ENCODE data around the gene MYL10.
"Not testable (repeated sequence)": the region's sequence is repeated elsewhere in the genome, so short reads cannot be mapped to it uniquely, and the experiment has no call there.

Gene MYL10

DNA sequence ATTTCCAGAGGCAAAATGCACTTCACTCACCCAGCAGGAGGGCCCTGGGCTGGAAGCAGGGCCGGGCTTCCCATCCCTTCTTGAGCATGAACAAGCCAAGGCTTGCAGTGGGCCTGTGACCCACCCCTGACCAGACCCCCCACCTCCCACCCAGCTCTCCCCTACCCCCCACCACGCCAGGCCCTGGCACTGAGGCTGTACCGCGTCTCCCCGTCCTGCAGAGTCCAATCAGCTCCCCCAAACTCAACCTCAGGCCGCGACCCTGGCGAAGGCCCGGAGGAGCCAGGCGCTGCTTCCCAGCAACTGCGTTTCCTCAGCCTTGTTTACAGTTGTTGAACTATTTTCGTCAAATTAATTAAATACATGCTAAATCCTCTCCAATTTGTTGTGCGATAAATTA is 16.9 kb upstream of the MYL10 start:
- no peak for DNase-seq (ENCODE audit: low read depth, low spot score)
- H3K4me3 ChIP-seq (ENCODE audit: low read depth, low read length): no peak overlapping the region
- CTCF ChIA-PET: interaction anchor here (1.0 kb wide), 1 partner anchor 591 kb away, joined by 3 read pairs; no protein-coding TSS in a partner anchor
- POLR2A ChIA-PET: no interaction called here
- TF ChIP-seq, protein P1, sequence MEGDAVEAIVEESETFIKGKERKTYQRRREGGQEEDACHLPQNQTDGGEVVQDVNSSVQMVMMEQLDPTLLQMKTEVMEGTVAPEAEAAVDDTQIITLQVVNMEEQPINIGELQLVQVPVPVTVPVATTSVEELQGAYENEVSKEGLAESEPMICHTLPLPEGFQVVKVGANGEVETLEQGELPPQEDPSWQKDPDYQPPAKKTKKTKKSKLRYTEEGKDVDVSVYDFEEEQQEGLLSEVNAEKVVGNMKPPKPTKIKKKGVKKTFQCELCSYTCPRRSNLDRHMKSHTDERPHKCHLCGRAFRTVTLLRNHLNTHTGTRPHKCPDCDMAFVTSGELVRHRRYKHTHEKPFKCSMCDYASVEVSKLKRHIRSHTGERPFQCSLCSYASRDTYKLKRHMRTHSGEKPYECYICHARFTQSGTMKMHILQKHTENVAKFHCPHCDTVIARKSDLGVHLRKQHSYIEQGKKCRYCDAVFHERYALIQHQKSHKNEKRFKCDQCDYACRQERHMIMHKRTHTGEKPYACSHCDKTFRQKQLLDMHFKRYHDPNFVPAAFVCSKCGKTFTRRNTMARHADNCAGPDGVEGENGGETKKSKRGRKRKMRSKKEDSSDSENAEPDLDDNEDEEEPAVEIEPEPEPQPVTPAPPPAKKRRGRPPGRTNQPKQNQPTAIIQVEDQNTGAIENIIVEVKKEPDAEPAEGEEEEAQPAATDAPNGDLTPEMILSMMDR (IDR thresholded peaks at IDR 0.05; ENCODE audit: insufficient read depth, low read length, missing control alignments): no peak

DNA sequence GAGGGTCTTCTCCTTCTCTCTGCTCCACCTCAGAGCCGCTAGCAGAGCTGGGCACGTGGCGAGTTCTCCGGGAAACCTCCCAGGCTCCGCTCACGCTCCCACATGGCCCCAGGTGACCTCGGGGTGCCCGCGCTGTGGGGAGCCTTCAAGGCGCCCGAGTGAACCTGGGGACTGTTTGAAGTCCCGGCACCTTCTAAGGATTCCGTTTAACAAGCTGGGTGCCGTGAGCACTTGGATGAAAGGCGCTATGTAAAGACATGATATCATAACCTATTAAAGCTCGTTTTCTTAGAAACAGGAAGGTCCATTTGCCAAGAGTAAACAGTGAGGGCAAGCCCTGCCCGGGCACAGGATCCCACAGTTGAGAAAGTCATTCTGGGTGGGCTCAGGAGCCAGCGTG is 15.8 kb upstream of the MYL10 start:
- no peak for DNase-seq (ENCODE audit: low read depth, low spot score)
- POLR2A ChIA-PET: no interaction called here
- no peak overlapping the region for H3K4me3 ChIP-seq (ENCODE audit: low read depth, low read length)
- TF ChIP-seq, protein P1 (IDR thresholded peaks at IDR 0.05; ENCODE audit: insufficient read depth, low read length, missing control alignments): no peak
- CTCF ChIA-PET: interaction anchor here (1.1 kb wide), 1 partner anchor 42 kb away, joined by 5 read pairs; no protein-coding TSS in a partner anchor

DNA sequence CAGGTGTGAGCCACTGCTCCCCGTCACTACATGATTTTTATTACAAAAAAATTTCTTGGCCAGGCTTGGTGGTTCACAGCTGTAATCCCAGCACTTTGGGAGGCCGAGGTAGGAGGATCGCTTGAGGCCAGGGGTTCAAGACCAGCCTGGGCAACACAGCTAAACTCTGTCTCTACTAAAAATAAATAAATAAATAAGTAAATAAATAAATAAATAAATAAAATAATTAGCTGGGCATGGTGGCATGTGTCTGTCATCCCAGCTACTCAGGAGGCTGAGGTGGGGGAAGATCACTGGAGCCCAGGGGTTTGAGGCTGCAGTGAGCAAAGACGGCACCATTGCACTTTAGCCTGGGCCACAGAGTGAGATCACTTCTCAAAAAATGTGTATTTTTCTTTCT is 10.0 kb upstream of the MYL10 start:
- CTCF ChIA-PET: interaction anchor here (1.0 kb wide), 1 partner anchor 47 kb away, joined by 4 read pairs; no protein-coding TSS in a partner anchor
- POLR2A ChIA-PET; H3K4me3 ChIP-seq (ENCODE audit: low read depth, low read length); DNase-seq (ENCODE audit: low read depth, low spot score): not testable (repeated sequence)

DNA sequence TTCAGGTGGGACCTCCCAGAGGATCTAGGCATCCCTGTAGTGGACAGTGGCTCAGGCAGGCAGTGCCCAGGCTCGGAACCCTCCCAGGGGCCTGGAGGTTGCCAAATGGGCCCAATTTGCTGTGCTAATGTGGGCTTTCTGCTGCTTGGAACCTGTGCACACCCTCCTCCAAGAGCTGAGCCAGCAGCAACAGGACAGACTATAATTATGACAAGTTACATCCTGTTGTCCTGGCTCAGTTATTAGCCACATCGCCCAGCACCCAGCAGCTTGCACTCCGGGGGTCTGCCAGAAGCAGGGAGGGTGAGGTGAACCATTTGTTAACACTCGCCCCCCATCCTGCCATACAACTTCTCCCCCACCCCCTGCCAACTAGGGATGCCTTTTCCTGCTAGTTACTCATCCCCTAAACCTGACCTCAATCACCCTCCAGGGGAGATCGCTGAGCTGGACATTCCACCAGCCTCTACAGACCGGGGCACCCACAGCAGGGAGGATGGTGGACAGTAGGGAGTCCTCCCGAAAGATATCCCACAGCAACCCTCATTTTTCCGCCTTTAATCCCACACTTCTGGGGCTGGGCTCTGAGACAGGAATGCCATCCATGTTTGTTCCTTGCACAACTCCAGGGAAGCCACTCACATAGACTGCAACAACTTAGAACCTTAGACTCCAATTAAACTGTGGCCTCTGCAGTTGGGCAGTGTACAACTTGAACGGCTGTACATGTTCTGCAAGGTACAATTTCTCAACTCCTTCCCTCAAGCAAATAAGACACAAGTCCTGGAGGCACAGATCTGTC is 7.9 kb upstream of the MYL10 start:
- no peak overlapping the region for H3K4me3 ChIP-seq (ENCODE audit: low read depth, low read length)
- ChIA-PET POLR2A (interaction anchor here (0.6 kb wide), 1 partner anchor 10 kb away, joined by 5 read pairs; no protein-coding TSS in a partner anchor), CTCF (no interaction called here)
- TF ChIP-seq, protein P1 (IDR thresholded peaks at IDR 0.05; ENCODE audit: insufficient read depth, low read length, missing control alignments): no peak
- no peak for DNase-seq (ENCODE audit: low read depth, low spot score)

DNA sequence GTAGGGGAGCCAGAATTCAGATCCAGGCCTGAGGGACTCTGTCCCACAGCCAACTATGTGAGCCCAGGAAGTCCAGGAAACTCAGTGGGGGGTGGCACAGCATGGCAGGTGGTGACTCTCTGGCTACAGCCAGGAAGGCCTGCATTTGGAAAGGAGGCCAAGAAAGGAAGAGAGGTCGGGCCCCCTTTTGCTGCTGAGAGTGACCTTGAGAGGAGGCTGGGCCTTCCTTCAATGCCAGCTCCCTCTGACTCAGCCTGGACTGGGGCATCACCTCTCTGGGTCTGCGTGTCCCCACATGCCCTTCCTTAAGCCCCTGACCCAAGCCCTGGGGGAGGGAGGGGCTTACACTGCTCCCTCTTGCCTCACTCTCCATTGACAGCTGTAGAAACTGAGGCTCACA is 6.4 kb upstream of the MYL10 start:
- DNase-seq (ENCODE audit: low read depth, low spot score): no peak
- H3K4me3 ChIP-seq (ENCODE audit: low read depth, low read length): no peak overlapping the region
- CTCF ChIA-PET: no interaction called here
- TF ChIP-seq, protein P1 (IDR thresholded peaks at IDR 0.05; ENCODE audit: insufficient read depth, low read length, missing control alignments): no peak
- POLR2A ChIA-PET: no interaction called here

DNA sequence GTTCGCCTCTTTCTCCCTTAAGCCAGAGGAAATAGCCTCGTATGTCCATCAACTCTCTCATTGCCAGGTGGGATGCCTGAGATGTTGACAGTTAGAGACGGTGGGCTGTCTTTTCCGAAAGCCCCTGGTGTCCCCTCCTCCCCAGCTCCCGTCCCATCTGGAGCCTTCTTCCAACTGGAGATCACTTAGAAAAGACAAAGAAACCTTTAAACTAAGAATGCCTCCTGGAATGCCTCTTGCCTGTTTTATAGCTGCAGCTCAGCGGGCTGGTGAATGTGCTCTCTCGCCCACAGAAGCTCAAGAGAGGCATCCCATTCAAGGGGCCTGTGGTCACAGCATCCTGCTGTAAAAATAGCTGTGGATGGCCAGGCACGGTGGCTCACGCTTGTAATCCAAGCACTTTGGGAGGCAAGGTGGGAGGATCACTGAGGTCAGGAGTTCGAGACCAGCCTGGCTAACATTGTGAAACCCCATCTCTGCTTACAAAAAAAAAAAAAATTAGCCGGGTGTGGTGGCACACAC is 5.2 kb upstream of the MYL10 start:
- TF ChIP-seq, protein P1 (IDR thresholded peaks at IDR 0.05; ENCODE audit: insufficient read depth, low read length, missing control alignments): no peak
- POLR2A ChIA-PET: no interaction called here
- CTCF ChIA-PET: interaction anchor here (1.0 kb wide), 1 partner anchor 31 kb away, joined by 3 read pairs; no protein-coding TSS in a partner anchor

More for the DNA sequence above, 5.2 kb upstream of the MYL10 start:
- H3K4me3 ChIP-seq (ENCODE audit: low read depth, low read length): no peak overlapping the region
- DNase-seq (ENCODE audit: low read depth, low spot score): no peak
